ENCODE data around the gene CATSPER3.

DNA sequence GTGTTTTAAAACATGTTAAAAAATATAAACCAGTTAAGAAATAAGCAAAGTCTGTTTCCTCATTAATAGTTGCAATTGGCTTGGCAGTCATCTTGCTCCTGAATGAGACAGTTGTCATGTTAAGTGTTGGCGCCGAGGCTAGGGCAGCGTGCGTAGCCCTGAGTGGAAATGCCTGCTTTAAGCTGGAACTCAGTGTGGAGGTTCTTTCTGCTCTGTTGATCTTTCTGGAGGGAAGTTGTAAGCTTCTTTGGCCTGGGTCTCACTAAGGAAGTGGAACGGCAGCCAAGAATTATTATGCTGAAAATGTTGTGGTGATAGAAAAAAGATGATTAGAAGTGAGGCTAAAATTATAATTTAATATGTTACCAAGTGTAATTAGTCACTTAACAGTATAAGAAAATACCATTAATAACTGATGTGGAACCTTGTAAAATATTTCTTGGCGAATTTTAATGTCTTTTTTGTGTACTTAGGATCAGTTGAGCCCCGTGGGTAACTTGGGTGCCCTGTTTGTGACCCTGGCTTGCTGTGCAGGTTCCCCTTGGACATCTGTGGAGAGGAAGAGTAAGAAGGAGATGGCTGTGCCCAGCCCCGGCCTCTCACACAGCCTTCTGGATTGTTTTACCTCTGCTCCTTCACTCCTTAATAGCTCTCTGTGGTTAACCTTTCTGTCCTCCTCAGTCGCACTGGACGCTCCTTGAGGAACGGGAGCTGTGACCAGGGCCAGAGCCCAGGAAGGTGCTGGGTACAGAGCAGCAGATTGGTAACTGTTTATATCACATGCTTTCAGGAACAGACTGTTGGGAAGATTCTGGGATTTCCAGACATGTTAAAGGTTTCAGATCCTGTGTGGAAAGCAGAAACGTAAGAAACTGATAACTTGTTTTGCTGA, 31.8 kb upstream of the CATSPER3 start:
- TF ChIP-seq, protein P1, sequence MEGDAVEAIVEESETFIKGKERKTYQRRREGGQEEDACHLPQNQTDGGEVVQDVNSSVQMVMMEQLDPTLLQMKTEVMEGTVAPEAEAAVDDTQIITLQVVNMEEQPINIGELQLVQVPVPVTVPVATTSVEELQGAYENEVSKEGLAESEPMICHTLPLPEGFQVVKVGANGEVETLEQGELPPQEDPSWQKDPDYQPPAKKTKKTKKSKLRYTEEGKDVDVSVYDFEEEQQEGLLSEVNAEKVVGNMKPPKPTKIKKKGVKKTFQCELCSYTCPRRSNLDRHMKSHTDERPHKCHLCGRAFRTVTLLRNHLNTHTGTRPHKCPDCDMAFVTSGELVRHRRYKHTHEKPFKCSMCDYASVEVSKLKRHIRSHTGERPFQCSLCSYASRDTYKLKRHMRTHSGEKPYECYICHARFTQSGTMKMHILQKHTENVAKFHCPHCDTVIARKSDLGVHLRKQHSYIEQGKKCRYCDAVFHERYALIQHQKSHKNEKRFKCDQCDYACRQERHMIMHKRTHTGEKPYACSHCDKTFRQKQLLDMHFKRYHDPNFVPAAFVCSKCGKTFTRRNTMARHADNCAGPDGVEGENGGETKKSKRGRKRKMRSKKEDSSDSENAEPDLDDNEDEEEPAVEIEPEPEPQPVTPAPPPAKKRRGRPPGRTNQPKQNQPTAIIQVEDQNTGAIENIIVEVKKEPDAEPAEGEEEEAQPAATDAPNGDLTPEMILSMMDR (conservative IDR thresholded peaks at IDR 0.05; ENCODE audit: low read length), result no peak
- TF ChIP-seq EZH2phosphoT487 (IDR thresholded peaks at IDR 0.05; ENCODE audit: borderline replicate concordance), result no peak

All from Loucy (cell line).